ENCODE data around the gene STRA8.
"Not testable (repeated sequence)": the region's sequence is repeated elsewhere in the genome, so short reads cannot be mapped to it uniquely, and the experiment has no call there.

Gene STRA8

DNA sequence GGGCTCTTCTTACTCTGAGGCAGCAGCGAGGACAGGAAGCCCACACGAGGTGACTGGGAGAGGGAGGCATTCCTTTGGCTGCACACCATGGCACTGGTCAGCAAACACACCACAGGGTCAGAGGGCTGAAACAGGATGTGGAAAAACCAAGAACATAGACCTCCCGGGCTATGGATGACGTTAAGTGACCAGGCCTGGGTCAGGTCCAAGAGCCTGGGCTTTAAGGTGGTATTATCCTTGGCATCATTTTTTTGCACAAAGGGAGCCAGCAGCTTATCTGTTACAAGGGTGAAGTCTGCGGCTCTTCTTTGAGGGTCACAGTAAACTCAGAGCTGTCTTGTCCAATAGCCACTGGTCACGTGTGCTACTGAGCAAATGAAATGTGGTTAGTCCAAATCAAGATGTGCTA, 29.3 kb upstream of the STRA8 start:
- intact Hi-C loops (cut with DNase I) = no loop called here
- DNase-seq = no peak

- no peak for DNase-seq
- intact Hi-C loops (cut with DNase I) = no loop called here
Observed at GRCh38 chr7:135204876-135205275, 28.8 kb upstream of the STRA8 start.

DNA sequence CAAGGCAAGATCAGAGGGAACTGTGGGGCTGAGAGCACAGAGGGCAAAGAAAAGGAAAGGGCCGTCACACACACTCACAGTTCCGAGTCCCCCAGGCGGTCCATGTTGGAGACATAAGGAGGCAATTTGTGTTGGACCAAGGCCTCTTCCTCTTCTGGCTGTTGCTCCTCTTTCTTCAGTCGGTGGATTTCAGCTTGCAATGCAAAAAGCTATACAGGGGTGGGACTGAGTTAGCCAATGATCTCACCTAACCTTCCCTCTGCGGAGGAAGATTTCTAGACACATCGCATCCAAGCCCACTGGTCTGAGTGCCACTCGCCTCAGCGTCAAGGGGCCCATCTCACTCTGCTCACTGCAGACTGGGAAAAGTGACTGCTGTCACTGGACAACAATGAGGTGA, 27.8 kb upstream of the STRA8 start:
- no peak for DNase-seq
- intact Hi-C loops (cut with DNase I) = no loop called here

DNA sequence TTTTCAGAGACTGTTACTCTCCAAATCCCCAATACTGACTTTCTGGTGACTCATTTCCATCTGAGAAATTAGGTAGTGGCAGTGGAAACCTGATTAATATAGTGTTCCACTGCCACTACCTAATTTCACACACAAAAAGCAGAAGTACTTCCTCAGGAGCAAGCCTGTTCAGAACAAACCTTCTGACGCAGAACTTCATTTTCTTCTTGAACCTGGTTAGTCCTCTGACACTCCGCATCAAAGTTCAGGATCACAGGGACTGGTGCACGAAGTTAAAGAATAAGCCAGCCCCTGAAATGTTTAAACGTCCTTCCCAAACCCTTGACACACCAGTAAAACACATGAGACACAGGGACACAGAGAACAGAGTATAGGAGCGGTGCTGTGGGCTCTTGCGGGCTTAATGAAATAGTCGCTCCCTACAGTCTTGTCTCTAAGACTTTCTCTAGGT, 26.7 kb upstream of the STRA8 start:
- DNase-seq = no peak

GRCh38 chr7:135207406-135208101, 26.1 kb upstream of the STRA8 start:
- no peak for DNase-seq
- intact Hi-C loops (cut with DNase I) = no loop called here

More for the DNA sequence above, 26.7 kb upstream of the STRA8 start:
- intact Hi-C loops (cut with DNase I) = no loop called here

DNA sequence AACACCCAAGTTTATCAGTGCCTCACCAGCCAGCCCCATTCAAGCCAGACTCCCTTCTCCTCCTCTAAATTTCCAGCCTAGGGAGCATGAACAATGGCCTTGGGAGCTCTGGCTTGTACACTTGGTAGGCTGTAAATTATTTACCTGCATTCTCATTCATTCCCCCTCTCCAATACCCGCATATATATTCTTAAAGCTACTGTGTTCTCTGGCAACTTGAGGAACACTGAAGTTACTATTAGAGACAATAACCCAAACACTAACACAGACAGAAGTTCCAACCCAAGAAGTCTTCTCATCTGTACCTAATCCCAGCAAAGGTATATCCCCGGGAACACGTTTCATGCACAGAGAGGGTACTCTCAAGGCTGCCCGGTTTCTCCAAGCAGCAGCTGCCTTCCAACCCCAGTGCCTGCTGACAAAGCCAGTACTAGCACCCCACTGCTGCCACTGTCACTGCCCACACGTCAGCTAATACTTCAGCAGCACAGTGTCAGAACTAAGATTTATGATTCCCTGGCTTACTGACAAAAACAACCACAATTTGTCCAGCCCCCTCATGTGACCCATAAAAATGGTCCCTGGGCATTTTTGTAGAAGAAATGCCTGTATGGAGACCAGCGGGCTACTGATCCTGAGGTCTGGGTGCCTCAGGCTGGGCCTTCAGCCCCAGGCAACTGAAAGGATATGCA, 25.4 kb upstream of the STRA8 start:
- intact Hi-C loops (cut with DNase I) = no loop called here
- DNase-seq = no peak

DNA sequence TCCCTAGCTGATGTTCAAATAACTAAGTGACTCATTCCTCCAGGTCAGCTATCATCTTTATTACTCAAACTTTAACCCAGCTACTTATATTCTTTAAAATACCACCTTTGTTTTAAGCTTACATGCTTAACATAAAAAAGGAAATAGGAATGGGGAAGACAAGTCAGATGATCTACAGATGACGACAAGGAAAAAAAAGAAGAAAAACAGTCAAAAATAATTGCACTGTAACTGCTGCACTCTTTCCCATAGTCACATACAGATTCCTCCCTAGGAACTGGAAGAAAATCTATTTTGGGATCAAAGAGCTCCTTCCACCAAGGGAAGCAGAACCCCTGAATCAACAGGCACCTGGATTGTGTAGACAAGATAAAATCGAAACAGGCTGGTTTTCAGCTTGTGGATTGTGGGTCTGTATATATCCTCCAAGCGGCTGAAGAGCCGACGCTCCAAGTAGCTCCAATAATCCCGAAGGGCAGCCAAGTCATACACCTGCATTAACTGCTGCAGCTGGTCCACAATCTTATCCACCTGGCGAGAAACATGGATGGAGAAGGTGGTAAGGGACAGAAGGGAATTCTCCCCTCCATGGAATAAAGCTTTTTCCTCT, 24.3 kb upstream of the STRA8 start:
- DNase-seq = no peak
- intact Hi-C loops (cut with DNase I) = no loop called here

GRCh38 chr7:135210888-135211178, 22.8 kb upstream of the STRA8 start:
- intact Hi-C loops (cut with DNase I) = loop anchor here (2.0 to 5.0 kb wide), 3 partner anchors 40 to 451 kb away; partner anchors contain the start of genes CYREN and STMP1
- no peak for DNase-seq

- intact Hi-C loops (cut with DNase I) = loop anchor here (2.0 to 5.0 kb wide), 3 partner anchors 41 to 451 kb away; partner anchors contain the start of genes CYREN and STMP1
- peak; percentile 94 to 99 (median 97) for DNase-seq
Observed at GRCh38 chr7:135211179-135211945, 22.3 kb upstream of the STRA8 start, which contains the start of gene WDR91. Gene WDR91, minus strand, starts transcription at chr7:135211526. Its CDS starts 24 bp downstream, at chr7:135211502.

DNA sequence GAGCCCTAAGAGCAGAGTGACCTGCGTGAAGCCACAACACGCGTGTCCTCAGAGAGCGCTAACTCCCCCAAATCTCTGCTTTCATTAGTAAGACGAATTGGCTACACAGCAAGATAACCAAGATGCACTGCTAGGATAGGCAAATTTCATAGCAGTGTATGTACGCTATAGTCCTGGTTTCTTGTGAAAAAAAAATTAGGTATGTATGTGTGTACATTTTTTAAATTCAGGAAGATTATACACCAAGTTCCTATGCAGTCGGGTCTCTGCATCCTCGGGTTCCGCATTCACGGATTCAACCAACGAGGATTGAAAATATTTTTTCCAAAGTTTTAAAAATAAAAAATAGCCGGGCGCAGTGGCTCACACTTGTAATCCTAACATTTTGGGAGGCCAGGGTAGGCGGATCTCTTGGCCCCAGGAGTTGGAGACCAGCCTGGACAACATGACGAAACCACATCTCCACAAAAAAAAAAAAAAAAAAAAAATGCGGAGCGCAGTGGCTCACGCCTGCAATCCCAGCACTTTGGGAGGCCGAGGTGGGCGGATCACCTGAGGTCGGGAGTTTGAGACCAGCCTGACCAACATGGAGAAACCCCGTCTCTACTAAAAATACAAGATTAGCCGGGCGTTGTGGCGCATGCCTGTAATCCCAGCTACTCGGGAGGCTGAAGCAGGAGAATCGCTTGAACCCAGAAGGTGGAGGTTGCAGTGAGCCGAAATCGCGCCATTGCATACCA, 21.5 kb upstream of the STRA8 start:
- intact Hi-C loops (cut with DNase I) = loop anchor here (2.0 to 5.0 kb wide), 3 partner anchors 40 to 450 kb away; partner anchors contain the start of genes CYREN and STMP1
- peak in 1 of 10 donors; percentile 45 for DNase-seq

- intact Hi-C loops (cut with DNase I) = loop anchor here (5.0 kb wide), 2 partner anchors 38 to 448 kb away; partner anchors contain the start of gene STMP1
- no peak for DNase-seq
Observed at GRCh38 chr7:135213831-135214230, 19.8 kb upstream of the STRA8 start.

DNA sequence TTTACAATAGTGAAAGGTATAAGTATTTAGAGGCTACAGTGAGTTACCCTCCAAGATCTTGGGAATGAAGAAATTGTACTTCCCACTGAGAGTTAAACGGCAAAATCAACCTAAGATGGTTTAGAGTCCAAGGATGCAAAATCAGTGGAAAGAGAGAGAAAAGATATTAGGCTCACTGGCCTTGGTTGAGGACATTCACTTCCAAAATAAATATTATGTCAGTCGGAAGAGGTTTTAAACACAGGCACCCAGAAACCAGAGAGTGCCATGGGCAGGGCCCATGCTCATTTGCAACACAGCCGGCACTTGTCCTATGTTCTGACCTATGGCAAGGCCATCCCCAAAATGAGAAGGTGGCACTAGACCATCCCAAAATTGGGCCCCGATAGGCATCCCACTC, 18.5 kb upstream of the STRA8 start:
- DNase-seq = no peak
- intact Hi-C loops (cut with DNase I) = no loop called here

- no peak for DNase-seq
- intact Hi-C loops (cut with DNase I) = no loop called here
Observed at GRCh38 chr7:135215698-135216097, 17.9 kb upstream of the STRA8 start.

GRCh38 chr7:135217645-135218509, 15.8 kb upstream of the STRA8 start:
- intact Hi-C loops (cut with DNase I) = no loop called here
- no peak for DNase-seq

DNA sequence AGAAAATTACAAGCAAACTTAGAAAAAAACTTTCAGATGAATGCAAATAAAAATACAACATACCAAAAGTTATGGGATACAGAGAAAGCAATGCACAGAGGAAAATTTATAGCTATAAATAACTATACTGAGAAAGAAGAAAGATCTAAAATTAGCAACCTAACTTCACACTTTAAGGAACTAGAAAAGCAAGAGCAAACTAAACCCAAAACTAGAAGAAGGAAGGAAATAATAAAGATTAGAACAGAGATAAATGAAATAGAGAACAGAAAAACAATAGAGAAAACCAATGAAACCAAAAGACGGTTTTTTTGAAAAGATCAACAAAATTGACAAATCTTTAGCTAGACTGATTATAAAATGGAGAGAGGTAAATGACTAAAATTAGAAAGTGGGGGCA, 9.6 kb upstream of the STRA8 start:
- intact Hi-C loops (cut with DNase I) = no loop called here
- no peak for DNase-seq

DNA sequence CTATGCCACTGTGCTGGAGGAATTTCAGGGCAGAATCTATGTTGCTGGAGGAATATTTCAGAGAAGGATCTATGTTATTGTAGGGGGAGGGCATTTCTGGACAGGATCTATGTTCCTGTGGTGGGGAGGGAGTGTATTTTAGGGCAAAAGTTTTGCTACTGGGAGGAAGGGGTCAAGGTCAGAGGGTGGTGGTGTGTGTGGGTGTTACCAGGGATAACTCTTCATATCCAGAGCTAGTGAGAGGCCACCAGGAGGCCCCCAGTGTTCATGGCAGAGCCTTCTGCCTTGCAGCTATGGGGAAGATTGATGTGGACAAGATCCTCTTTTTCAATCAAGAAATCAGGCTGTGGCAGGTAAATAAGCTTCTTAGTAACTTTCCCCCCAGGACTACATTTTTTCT, 2.0 kb upstream of the STRA8 start:
- intact Hi-C loops (cut with DNase I) = no loop called here

GRCh38 chr7:135232087-135232486, 1.6 kb upstream of the STRA8 start:
- peak in 2 of 10 donors; percentile 20 to 45 for DNase-seq
- intact Hi-C loops (cut with DNase I) = no loop called here

More for the DNA sequence above, 2.0 kb upstream of the STRA8 start:
- no peak for DNase-seq

DNA sequence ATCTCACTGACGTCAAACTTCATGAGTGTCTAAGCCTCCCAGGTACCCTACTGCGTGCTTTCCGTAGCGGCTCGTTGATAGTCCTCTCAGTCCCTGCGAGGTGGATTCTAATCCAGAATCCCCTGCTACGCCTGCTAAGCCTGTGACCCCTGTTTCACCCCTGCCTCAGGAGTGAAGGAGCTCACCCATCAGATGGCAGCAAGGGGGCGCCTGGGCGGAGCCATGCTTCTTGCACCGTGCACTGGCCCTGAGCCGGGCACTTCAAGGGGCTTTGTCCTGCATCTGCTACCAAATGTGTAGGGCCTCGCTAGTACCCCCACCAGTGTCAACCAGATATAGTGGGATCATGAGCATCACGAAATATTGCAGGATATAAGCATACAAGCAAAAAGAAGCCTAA, 918 bp upstream of the STRA8 start:
- intact Hi-C loops (cut with DNase I) = no loop called here
- peak in 1 of 10 donors; percentile 78 for DNase-seq

- intact Hi-C loops (cut with DNase I) = not testable (repeated sequence)
Observed at GRCh38 chr7:135234095-135234494, 457 bp downstream of the STRA8 start.

More at GRCh38 chr7:135234095-135234494, 457 bp downstream of the STRA8 start:
- DNase-seq = peak in 1 of 10 donors; percentile 40
